Measurements from ENCODE around the gene SLC27A3.

DNA sequence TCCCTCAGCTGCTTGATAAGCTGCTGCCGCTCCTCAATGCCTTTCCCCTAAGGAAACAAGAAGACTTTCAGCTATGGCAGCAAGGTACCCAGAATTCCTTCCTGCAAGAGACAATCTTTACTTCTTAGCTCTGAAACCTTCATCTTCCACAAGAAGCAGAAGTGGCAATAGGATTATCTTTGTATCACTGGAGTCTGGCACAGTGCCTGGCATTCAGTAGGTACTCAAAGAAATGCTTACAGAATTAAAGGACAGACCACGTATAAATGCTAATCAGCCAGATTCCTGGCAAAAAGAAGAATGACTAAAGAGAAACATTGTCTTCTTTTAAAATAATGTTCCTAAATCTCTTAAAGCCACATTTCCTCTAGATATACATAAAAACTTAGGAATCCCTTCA lies 43.7 kb downstream of the SLC27A3 start:
- TF ChIP-seq CTCF (conservative IDR thresholded peaks at IDR 0.05; ENCODE audit: low read length) = no peak
- no peak for TF ChIP-seq EZH2phosphoT487 (IDR thresholded peaks at IDR 0.05; ENCODE audit: borderline replicate concordance, low read depth, low read length)
